Measurements from ENCODE around the gene TXNL4B. TPM values are rescaled to one million over a fixed set of nuclear protein-coding genes. Genes with fewer than 3 reads are reported as not detected.

The TXNL4B gene
- total RNA-seq, 1 donor, result 8.6 TPM

DNA sequence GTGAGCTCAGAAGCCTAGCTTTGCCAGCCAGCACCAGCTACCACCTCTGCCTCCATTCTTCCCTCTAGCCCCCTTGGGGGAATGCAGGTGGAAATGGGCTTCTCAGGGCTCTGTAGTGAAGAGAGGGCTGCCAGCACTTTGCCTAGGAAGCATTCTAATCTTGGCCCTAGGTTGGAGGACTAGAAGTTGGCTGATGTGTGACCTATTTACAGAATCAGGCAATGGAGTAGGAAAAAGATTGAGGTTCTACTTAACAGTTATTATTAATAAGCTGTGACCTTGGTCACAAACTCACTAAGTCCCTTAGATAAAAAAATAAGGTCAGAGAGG lies 20.2 kb upstream of the TXNL4B start:
- TF ChIP-seq, protein P1, sequence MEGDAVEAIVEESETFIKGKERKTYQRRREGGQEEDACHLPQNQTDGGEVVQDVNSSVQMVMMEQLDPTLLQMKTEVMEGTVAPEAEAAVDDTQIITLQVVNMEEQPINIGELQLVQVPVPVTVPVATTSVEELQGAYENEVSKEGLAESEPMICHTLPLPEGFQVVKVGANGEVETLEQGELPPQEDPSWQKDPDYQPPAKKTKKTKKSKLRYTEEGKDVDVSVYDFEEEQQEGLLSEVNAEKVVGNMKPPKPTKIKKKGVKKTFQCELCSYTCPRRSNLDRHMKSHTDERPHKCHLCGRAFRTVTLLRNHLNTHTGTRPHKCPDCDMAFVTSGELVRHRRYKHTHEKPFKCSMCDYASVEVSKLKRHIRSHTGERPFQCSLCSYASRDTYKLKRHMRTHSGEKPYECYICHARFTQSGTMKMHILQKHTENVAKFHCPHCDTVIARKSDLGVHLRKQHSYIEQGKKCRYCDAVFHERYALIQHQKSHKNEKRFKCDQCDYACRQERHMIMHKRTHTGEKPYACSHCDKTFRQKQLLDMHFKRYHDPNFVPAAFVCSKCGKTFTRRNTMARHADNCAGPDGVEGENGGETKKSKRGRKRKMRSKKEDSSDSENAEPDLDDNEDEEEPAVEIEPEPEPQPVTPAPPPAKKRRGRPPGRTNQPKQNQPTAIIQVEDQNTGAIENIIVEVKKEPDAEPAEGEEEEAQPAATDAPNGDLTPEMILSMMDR (IDR thresholded peaks at IDR 0.05; ENCODE audit: insufficient read depth, low read depth, low read length), result no peak
- DNase-seq (ENCODE audit: low read depth), result no peak
- H3K4me3 ChIP-seq (ENCODE audit: low read depth, low read length), result no peak overlapping the region

DNA sequence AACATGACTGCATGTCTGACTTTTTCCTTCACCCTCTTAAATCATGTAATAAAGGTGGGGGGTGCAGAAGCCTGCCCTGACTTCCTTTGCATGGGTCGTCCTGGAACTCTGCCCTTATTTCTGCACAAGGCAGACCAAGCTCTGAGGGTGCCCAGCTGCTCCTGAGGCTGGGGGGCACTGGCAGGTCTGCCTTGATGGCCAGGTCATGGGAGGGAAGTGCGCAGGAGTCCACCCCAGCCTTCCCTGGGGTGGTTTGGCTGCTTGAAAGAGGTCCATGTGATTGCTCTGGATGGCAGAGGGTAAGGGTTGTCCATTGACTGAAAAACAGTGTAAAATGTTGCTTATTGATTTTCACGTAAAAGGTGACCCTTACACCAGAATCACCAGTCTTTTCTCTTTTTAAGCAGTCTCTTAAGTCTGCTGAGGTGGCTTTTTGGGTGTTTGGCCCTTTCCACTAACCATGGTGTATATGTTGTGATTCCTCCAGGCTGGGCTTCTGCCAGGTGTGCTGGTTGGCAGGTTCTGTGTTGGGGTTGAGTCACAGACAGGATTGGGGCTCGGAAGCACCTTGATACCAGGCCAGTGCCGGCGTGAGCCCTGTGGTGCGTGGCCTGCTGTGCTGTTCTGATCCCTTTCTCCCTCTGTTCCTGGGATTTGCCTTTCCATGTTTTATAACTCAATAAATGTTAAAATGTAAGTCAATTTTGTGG lies 19.6 kb upstream of the TXNL4B start:
- DNase-seq (ENCODE audit: low read depth), result no peak
- TF ChIP-seq, protein P1 (IDR thresholded peaks at IDR 0.05; ENCODE audit: insufficient read depth, low read depth, low read length), result no peak
- no peak overlapping the region for H3K4me3 ChIP-seq (ENCODE audit: low read depth, low read length)

DNA sequence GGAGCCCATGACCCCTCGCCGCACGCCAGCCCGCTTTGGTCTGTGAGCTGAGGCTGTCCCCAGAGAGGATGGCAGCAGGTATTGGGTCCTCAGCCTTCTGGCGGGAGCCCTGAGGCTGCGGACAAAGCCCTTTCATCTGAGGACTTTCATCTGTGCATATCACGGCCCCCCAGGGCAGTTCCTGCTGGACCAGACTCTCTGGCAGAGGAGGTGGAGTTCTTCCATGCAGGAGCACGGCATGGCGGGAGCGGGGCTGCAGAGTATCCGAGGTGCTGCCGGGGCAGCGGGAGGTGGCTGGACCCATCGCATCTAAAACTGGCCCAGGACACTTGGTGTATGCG lies 19.0 kb upstream of the TXNL4B start:
- no peak for DNase-seq (ENCODE audit: low read depth)
- TF ChIP-seq, protein P1 (IDR thresholded peaks at IDR 0.05; ENCODE audit: insufficient read depth, low read depth, low read length), result no peak
- H3K4me3 ChIP-seq (ENCODE audit: low read depth, low read length), result no peak overlapping the region

DNA sequence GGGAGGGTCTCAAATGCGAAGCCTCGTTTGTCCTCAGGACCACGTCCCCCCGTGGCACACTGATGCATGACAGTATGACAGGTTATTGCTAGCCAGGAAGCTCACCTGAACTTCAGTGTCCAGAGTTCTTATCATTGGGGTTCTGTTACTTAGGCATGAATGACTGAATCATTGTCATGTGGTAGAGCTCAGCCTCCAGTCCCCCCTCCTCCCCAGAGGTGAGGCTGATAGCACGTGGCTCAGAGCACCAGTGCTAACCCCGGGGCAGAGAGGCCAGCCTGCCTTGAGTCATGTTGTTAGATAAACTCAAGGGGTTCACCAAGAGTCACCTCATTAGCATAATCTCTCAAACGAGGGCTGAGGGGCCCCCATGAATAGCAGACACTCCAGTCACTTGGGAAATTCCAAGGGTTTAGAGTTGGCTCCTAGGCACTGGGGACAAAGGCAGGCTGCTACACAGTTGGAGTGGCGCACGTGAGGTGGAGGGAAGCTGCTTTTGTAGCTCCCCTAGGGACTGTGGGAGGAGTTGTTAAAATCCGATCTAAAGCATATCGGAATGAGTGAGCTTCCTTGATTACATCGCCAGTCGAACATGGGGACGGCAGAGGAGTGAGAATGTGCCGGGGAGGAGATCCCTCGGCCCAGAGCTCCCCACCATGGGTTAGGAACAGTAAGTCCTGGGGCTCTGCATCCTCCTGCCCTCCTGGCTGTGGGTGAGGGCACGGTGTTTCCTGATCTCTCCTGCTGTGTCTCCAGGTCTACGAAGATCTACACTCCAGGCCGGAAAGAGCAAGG lies 18.4 kb upstream of the TXNL4B start:
- TF ChIP-seq, protein P1 (IDR thresholded peaks at IDR 0.05; ENCODE audit: insufficient read depth, low read depth, low read length), result no peak
- DNase-seq (ENCODE audit: low read depth), result no peak
- H3K4me3 ChIP-seq (ENCODE audit: low read depth, low read length), result no peak overlapping the region

DNA sequence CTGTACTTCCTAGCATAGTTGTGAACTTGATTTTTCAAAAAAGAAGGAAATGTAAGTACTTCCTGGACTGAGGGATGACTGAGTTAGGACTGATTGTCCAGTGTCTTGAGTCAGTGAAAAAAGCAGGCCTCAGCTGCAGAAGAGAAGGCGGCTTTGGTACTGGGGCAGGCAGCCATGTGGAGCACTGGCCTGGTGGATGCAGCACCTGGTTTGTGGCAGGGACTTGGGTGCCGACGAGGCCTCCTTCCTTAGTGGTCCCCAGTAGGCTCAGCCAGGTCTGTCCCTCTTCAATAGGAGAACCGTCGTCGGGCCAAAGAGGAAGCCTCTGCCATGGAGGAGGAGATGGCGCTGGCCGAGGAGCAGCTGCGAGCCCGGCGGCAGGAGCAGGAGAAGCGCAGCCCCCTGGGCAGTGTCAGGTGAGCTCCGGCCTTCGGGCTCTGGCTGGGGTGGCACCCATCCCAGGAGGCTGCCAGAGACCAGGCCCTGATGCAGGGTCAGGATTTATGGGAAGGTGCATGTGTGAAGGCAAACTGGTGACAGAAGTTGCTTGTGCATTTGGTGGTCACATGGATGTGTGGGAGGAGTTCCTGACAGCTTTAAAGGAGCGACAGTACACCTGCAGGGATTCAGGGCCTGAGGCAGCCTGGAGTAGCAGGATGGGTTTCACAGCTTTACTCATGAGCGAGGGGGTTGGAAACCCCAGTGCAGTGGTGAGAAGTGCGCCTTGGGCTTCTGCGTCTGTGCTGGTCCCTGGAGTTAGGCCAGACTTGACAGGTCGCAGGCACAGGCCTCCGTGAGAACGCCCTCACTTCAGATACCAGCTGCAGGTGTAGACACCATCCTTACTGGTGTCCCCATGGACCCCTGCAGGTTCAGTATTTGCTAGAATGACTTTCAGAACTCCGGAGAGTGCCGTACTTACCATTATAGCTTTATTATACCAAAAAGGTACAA lies 17.5 kb upstream of the TXNL4B start:
- DNase-seq (ENCODE audit: low read depth), result no peak
- TF ChIP-seq, protein P1 (IDR thresholded peaks at IDR 0.05; ENCODE audit: insufficient read depth, low read depth, low read length), result no peak
- H3K4me3 ChIP-seq (ENCODE audit: low read depth, low read length), result no peak overlapping the region

DNA sequence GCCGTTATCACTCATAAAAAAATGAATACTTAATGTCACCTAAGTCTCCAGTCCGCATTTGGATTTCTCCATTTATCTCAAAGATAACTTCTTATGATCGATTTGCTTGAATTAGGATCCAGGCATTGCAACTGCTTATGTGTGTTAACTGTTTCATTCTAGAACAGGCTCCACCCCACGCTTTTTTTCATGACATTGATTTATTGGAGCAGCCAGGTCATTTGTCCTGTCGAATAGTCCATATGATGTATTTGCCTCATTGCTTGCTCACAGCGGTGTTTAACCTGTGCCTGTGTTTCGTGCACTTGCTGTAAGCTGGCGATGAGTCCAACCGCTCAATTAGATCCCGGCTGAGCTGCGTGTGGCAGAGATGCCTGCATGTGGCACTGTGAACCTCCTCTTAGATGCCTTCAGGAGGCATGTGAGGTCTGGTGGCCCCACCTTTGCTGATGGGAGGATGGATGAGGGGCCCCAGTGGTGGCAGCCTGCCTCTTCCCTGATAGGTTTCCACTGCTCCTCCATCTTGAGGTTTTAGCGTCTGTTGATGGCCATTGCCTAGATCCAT lies 16.6 kb upstream of the TXNL4B start:
- no peak overlapping the region for H3K4me3 ChIP-seq (ENCODE audit: low read depth, low read length)
- no peak for DNase-seq (ENCODE audit: low read depth)
- TF ChIP-seq, protein P1 (IDR thresholded peaks at IDR 0.05; ENCODE audit: insufficient read depth, low read depth, low read length), result no peak

All from fibroblast of villous mesenchyme (primary cell).